Measurements from ENCODE around the gene TAAR9.

The TAAR9 gene

DNA sequence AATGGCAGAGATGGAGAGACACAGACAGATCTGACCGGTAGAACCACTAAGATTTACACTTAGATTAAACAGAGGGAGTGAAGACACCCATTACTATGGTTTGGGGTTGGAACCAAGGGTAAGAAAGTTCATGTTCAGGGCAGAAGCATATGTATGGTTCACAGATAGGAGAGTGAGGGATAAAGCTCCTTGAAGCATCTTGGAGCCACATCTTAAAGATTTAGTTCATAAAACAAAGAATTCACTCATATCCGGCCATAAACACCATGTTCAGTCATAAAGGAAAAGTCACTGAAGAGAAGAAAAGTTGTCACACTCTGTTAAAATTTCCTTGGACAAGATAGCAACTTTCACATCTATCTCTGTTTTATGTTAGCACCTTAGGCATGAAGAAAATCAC is 43.1 kb upstream of the TAAR9 start:
- POLR2A ChIA-PET: no interaction called here
- CTCF ChIA-PET: interaction anchor here (2.8 to 4.7 kb wide), 3 partner anchors 11 to 216 kb away, joined by 29 to 45 read pairs (median 32); no protein-coding TSS in a partner anchor
- no peak overlapping the region for H3K4me3 ChIP-seq (ENCODE audit: low read depth, low read length)
- TF ChIP-seq, protein P1, sequence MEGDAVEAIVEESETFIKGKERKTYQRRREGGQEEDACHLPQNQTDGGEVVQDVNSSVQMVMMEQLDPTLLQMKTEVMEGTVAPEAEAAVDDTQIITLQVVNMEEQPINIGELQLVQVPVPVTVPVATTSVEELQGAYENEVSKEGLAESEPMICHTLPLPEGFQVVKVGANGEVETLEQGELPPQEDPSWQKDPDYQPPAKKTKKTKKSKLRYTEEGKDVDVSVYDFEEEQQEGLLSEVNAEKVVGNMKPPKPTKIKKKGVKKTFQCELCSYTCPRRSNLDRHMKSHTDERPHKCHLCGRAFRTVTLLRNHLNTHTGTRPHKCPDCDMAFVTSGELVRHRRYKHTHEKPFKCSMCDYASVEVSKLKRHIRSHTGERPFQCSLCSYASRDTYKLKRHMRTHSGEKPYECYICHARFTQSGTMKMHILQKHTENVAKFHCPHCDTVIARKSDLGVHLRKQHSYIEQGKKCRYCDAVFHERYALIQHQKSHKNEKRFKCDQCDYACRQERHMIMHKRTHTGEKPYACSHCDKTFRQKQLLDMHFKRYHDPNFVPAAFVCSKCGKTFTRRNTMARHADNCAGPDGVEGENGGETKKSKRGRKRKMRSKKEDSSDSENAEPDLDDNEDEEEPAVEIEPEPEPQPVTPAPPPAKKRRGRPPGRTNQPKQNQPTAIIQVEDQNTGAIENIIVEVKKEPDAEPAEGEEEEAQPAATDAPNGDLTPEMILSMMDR (IDR thresholded peaks at IDR 0.05; ENCODE audit: insufficient read depth, low read length, missing control alignments): no peak
- DNase-seq (ENCODE audit: low read depth, low spot score): no peak

DNA sequence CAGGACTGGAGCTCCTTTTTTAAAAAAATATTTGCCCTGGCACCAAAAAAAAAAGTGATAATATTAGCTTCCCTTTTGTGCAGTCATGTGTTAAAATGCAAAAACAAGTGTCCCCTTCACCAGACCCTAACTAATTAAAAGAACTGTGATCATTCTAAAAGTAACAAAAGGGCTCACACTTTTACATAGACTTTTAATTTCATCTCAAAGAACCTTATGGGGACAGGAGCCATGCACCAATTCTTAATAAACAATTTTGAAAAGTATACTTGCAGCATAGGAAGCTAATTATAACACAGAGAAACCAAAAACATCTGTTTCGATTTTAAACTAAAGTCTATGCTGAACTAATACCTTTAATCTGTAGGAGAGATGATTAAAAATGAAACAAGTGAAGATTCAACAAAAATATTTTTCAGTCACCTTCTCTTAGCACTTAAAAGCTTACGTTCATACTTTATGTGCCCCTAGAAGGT is 42.4 kb upstream of the TAAR9 start:
- no peak for DNase-seq (ENCODE audit: low read depth, low spot score)
- TF ChIP-seq, protein P1 (IDR thresholded peaks at IDR 0.05; ENCODE audit: insufficient read depth, low read length, missing control alignments): no peak
- POLR2A ChIA-PET: no interaction called here
- H3K4me3 ChIP-seq (ENCODE audit: low read depth, low read length): no peak overlapping the region
- CTCF ChIA-PET: interaction anchor here (1.9 to 4.7 kb wide), 4 partner anchors 11 to 217 kb away, joined by 6 to 45 read pairs (median 30); no protein-coding TSS in a partner anchor

DNA sequence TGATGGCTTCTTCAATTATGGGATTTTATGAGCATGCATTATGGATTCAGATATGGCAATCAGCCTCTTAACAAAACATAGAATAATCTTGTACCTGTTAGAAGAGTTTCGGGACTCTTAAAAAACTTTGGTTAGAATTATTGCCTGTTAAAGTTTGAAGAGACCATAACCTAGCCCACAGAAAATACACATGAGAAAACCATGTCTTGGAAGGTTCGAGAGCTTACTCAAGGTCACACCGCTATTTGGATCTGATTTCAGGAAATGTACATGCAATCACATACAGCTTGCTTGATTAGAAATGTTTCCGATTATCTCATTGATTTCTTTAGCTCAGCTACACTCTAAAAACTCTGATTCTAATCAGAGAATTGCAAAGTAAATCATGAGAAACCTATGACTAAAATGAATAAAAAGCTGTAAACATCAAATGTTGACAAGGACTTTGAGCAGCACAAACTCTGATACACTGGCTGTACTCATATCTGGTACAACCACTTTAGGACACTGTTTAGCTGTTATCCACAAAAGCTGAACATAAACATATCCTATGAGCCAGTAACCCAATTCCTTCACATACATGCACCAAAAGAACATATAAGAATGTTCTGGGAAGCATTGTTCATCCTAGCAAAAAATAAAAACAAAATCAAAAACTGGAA is 41.4 kb upstream of the TAAR9 start:
- POLR2A ChIA-PET: no interaction called here
- CTCF ChIA-PET: interaction anchor here (1.3 to 4.7 kb wide), 5 partner anchors 10 to 218 kb away, joined by 3 to 45 read pairs (median 29); no protein-coding TSS in a partner anchor
- DNase-seq (ENCODE audit: low read depth, low spot score): no peak
- H3K4me3 ChIP-seq (ENCODE audit: low read depth, low read length): no peak overlapping the region
- TF ChIP-seq, protein P1 (IDR thresholded peaks at IDR 0.05; ENCODE audit: insufficient read depth, low read length, missing control alignments): no peak

DNA sequence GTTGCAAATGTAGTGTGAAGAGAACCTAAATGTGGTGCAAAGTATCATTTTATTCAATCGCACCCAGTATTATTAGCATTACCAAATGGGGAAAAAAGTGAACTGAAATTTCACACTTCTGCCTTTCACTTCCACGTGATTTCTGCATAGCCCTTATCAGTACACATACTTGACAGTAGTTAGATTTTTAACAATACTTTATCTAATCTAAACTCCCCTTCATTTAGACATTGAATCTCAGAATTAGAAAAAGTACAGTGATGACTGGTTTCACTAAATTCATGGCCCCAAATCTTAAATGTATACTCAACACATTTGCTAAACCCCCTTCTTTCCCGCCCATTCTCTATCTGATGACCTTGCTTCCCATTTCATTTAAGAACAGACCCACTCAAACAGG is 39.4 kb upstream of the TAAR9 start:
- ChIA-PET POLR2A (no interaction called here), CTCF (interaction anchor here (0.8 kb wide), 1 partner anchor 14 kb away, joined by 4 read pairs; no protein-coding TSS in a partner anchor)
- DNase-seq (ENCODE audit: low read depth, low spot score): no peak
- no peak overlapping the region for H3K4me3 ChIP-seq (ENCODE audit: low read depth, low read length)
- TF ChIP-seq, protein P1 (IDR thresholded peaks at IDR 0.05; ENCODE audit: insufficient read depth, low read length, missing control alignments): no peak

DNA sequence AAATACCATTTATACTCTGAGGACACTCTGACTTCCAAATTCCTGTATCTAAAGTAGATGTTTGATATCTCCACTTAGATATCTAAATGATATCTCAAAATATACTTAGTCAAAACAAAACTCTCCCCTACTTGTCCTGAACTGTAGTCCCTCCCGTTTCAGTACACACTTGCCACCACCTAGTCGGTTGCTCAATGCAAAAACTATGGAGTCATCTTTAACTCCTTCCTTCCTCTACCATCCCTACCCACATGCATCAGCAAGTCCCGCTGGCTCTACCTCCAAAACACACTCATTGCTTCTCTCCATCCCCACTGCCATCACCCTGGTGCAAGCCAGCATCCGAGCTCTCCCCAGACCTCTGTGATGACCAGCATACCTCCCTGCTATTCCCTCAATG is 38.3 kb upstream of the TAAR9 start:
- DNase-seq (ENCODE audit: low read depth, low spot score): no peak
- ChIA-PET CTCF (interaction anchor here (1.7 kb wide), 1 partner anchor 15 kb away, joined by 6 read pairs; no protein-coding TSS in a partner anchor), POLR2A (no interaction called here)
- H3K4me3 ChIP-seq (ENCODE audit: low read depth, low read length): no peak overlapping the region
- TF ChIP-seq, protein P1 (IDR thresholded peaks at IDR 0.05; ENCODE audit: insufficient read depth, low read length, missing control alignments): no peak

DNA sequence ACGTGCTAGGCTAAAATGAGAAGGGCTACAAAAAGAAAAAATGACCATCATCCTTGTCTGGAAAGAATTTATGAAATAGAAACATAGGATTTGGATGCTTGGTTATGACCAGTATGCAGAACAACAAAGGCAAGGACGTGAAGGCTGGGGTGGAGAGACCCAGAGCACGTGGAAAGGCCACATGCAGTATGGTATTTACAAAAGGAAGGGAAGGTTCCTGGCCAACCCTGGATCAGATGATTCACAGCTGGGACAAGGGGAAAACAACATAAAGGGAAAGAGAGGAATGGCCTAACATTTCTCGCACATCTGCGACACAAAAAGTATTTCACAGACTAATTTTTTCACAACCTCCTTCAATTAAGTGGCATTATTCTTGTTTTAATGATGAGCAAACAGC is 33.3 kb upstream of the TAAR9 start:
- no peak for DNase-seq (ENCODE audit: low read depth, low spot score)
- ChIA-PET POLR2A (no interaction called here), CTCF (interaction anchor here (1.4 to 1.7 kb wide), 2 partner anchors 20 to 204 kb away, joined by 5 to 8 read pairs; no protein-coding TSS in a partner anchor)
- TF ChIP-seq, protein P1 (IDR thresholded peaks at IDR 0.05; ENCODE audit: insufficient read depth, low read length, missing control alignments): no peak
- H3K4me3 ChIP-seq (ENCODE audit: low read depth, low read length): no peak overlapping the region

Measured in AG04449 (cell line).